Measurements from ENCODE around the gene FOXP4.

- TF ChIP-seq, protein P1, sequence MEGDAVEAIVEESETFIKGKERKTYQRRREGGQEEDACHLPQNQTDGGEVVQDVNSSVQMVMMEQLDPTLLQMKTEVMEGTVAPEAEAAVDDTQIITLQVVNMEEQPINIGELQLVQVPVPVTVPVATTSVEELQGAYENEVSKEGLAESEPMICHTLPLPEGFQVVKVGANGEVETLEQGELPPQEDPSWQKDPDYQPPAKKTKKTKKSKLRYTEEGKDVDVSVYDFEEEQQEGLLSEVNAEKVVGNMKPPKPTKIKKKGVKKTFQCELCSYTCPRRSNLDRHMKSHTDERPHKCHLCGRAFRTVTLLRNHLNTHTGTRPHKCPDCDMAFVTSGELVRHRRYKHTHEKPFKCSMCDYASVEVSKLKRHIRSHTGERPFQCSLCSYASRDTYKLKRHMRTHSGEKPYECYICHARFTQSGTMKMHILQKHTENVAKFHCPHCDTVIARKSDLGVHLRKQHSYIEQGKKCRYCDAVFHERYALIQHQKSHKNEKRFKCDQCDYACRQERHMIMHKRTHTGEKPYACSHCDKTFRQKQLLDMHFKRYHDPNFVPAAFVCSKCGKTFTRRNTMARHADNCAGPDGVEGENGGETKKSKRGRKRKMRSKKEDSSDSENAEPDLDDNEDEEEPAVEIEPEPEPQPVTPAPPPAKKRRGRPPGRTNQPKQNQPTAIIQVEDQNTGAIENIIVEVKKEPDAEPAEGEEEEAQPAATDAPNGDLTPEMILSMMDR (IDR thresholded peaks at IDR 0.05): no peak
- TF ChIP-seq POLR2A (IDR thresholded peaks at IDR 0.05): no peak
Observed at GRCh38 chr6:41594326-41594725, 48.1 kb downstream of the FOXP4 start.
